Measurements from ENCODE around the gene ACTL7A.
"Not testable (repeated sequence)": the region's sequence is repeated elsewhere in the genome, so short reads cannot be mapped to it uniquely, and the experiment has no call there.

ACTL7A gene

GRCh38 chr9:108876425-108876824, 14.4 kb downstream of the ACTL7A start:
- WGBS (ENCODE audit: insufficient coverage, insufficient read length) = no CpG with 5 or more reads among the region's 5 CpGs
- H3K4me3 ChIP-seq (ENCODE audit: low read length) = no peak overlapping the region
- peaks cover 9% of the 10 kb centered on the region; the same call in 1 of the 2 replicates for H3K36me3 ChIP-seq (ENCODE audit: control insufficient read depth, insufficient read depth, low read length)
- no peak overlapping the region for H3K27ac ChIP-seq (ENCODE audit: low read length)
- H3K9me3 ChIP-seq (ENCODE audit: control insufficient read depth, insufficient read depth, low read length) = no peaks in the 10 kb centered on the region
- H3K27me3 ChIP-seq (ENCODE audit: control insufficient read depth, insufficient read depth, low read length) = no peaks in the 10 kb centered on the region
- no peak for DNase-seq (ENCODE audit: low read depth, low spot score)
- no peaks in the 10 kb centered on the region for H3K4me1 ChIP-seq (ENCODE audit: control insufficient read depth, insufficient read depth, low read length)

DNA sequence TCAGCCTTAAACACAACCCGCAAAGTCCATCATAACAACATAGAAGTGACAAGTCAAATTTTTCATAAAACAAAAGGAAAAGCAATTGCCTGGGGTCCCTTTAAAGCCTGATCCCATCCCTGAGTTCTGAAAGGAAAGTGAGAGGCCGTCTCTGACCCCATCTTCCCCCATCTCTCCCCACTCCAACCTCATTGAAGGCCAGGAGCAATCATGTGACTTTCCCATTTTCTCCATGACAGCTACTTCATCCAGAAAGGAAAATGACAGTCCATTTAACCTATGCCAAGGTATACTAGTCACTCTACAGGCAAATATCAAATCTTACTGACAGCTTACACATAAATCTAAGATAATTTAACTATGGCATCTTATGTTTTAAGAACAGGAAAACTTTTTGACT, 15.5 kb downstream of the ACTL7A start:
- WGBS (ENCODE audit: insufficient coverage, insufficient read length) = no CpG with 5 or more reads among the region's 2 CpGs
- H3K27ac ChIP-seq (ENCODE audit: low read length) = no peak overlapping the region
- H3K36me3 ChIP-seq (ENCODE audit: control insufficient read depth, insufficient read depth, low read length) = peaks cover 9% of the 10 kb centered on the region; the same call in 1 of the 2 replicates
- H3K4me3 ChIP-seq (ENCODE audit: low read length) = no peak overlapping the region
- no peak for DNase-seq (ENCODE audit: low read depth, low spot score)
- no peaks in the 10 kb centered on the region for H3K9me3 ChIP-seq (ENCODE audit: control insufficient read depth, insufficient read depth, low read length)
- H3K4me1 ChIP-seq (ENCODE audit: control insufficient read depth, insufficient read depth, low read length) = no peaks in the 10 kb centered on the region
- H3K27me3 ChIP-seq (ENCODE audit: control insufficient read depth, insufficient read depth, low read length) = no peaks in the 10 kb centered on the region

- DNase-seq (ENCODE audit: low read depth, low spot score) = no peak
- no peak overlapping the region for H3K27ac ChIP-seq (ENCODE audit: low read length)
- no peaks in the 10 kb centered on the region for H3K4me1 ChIP-seq (ENCODE audit: control insufficient read depth, insufficient read depth, low read length)
- no peaks in the 10 kb centered on the region for H3K27me3 ChIP-seq (ENCODE audit: control insufficient read depth, insufficient read depth, low read length)
- no peak overlapping the region for H3K4me3 ChIP-seq (ENCODE audit: low read length)
- H3K9me3 ChIP-seq (ENCODE audit: control insufficient read depth, insufficient read depth, low read length) = no peaks in the 10 kb centered on the region
- WGBS (ENCODE audit: insufficient coverage, insufficient read length) = no CpG with 5 or more reads among the region's 3 CpGs
- H3K36me3 ChIP-seq (ENCODE audit: control insufficient read depth, insufficient read depth, low read length) = peaks cover 9% of the 10 kb centered on the region; the same call in 1 of the 2 replicates
Observed at GRCh38 chr9:108880738-108881316, 18.8 kb downstream of the ACTL7A start.

DNA sequence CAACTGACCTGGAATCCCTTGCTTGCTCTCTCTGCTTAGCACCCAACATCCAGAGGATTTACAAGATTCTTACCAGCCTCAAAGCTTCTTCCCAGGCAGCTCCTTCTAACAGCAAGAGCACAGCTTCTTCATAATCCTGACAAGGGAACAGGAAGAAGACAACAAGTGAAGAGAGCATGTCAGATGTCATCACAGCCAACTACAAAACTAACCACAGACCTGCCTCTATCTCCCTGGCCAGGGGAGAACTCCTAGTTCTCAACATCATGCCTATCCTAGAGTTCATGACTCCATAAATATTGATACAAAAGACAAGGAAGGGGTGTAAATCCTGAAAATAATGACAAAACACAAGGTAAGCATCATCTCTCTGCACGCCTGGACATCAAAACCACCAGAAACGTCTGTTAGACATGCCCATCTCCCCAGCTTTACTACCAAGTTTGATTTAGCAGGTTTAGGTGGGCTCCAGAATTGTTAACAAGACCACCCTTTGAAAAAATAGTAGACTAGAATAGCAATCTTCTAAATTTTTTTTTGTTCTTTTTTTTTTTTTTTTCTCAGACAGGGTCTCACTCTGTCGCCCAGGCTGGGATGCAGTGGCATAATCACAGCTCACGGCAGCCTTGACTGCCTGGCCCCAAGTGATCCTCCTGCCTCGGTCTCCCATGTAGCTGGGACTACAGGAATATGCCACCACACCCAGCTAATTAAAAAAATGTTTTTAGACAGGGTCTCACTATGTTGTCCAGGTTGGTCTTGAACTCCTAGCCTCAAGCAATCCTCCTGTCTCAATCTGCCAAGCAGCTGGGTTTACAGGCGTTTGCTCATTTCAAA, 20.2 kb downstream of the ACTL7A start:
- Histone ChIP-seq H3K4me1 (ENCODE audit: control insufficient read depth, insufficient read depth, low read length) (no peaks in the 10 kb centered on the region), H3K4me3 (ENCODE audit: low read length) (no peak overlapping the region), H3K36me3 (ENCODE audit: control insufficient read depth, insufficient read depth, low read length) (peaks cover 9% of the 10 kb centered on the region; the same call in 1 of the 2 replicates), H3K27me3 (ENCODE audit: control insufficient read depth, insufficient read depth, low read length) (no peaks in the 10 kb centered on the region), H3K27ac (ENCODE audit: low read length) (no peak overlapping the region), H3K9me3 (ENCODE audit: control insufficient read depth, insufficient read depth, low read length) (no peaks in the 10 kb centered on the region)
- no peak for DNase-seq (ENCODE audit: low read depth, low spot score)
- no CpG with 5 or more reads among the region's 6 CpGs for WGBS (ENCODE audit: insufficient coverage, insufficient read length)

DNA sequence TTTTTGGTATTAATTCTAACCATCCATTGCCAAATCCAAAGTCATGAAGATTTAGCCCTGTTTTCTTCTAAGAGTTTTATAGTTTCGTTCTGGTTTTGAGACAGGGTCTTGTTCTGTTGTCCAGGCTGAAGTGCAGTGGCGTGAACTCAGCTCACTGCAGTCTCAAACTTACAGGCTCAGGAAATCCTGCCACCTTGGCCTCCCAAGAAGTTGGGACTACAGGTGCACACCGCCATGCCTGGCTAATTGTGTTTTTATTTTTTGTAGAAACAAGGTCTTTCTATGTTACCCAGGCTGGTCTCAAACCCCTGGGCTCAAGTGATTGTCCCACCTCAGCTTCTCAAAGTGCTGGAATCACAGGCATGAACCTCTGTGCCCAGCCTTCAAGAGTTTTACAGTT, 21.0 kb downstream of the ACTL7A start:
- no peaks in the 10 kb centered on the region for H3K27me3 ChIP-seq (ENCODE audit: control insufficient read depth, insufficient read depth, low read length)
- H3K36me3 ChIP-seq (ENCODE audit: control insufficient read depth, insufficient read depth, low read length) = peaks cover 9% of the 10 kb centered on the region; the same call in 1 of the 2 replicates
- no peaks in the 10 kb centered on the region for H3K9me3 ChIP-seq (ENCODE audit: control insufficient read depth, insufficient read depth, low read length)
- no peak overlapping the region for H3K27ac ChIP-seq (ENCODE audit: low read length)
- no peaks in the 10 kb centered on the region for H3K4me1 ChIP-seq (ENCODE audit: control insufficient read depth, insufficient read depth, low read length)
- no CpG with 5 or more reads among the region's 3 CpGs for WGBS (ENCODE audit: insufficient coverage, insufficient read length)
- no peak overlapping the region for H3K4me3 ChIP-seq (ENCODE audit: low read length)
- DNase-seq (ENCODE audit: low read depth, low spot score) = no peak

DNA sequence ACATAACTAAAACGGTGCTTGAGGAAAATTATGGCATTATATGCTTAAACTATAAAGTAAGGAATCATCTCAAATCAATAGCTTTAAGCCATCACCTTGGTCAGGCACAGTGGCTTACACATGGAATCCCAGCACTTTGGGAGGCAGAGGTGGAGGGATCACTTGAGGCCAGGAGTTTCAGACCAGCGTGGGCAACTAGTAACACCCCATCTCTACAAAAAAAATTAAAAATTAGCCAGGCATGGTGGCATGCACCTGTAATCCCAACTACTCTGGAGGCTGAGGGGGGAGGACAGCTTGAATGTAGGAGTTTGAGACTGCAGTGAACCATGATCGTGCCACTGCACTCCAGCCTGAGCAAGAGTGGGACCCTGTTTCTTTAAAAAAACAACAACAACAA, 22.6 kb downstream of the ACTL7A start:
- H3K27ac ChIP-seq (ENCODE audit: low read length) = no peak overlapping the region
- no peaks in the 10 kb centered on the region for H3K4me1 ChIP-seq (ENCODE audit: control insufficient read depth, insufficient read depth, low read length)

DNA sequence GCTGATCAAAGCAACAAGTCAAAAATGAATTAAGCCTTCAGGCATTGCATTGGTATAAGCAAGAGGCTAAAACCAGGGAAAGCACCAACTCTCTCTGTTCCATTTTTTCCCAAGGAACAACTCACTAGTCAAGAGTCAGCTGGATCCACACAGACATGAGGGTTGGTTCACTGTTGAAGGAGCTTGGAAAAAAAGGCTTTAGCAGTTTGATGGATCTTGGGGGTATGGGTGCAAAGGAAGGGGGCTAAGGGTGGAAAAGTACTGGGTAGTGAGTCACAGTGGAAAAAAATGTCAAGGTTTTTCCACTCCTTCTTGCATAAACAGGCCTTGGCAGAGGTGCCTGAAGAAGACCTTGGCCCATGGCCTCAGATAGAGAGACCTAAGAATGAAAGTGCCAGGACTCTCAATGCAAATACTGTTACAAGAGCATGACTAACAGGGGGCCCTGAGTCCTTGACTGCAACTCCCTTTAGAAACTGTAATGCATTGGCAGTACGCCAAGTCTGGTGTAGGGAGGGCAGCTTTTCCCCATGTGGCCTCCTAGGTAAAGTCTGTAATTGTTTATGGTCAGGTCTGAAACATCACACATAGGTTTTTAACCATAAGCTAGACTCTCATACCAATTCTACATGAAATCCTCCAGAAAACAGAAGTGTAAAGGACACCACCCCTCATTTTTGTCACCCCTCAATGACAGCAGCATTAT, 23.7 kb downstream of the ACTL7A start:
- Histone ChIP-seq H3K36me3 (ENCODE audit: control insufficient read depth, insufficient read depth, low read length) (no peaks in the 10 kb centered on the region; the same call in 1 of the 2 replicates), H3K27ac (ENCODE audit: low read length) (no peak overlapping the region), H3K9me3 (ENCODE audit: control insufficient read depth, insufficient read depth, low read length) (no peaks in the 10 kb centered on the region), H3K27me3 (ENCODE audit: control insufficient read depth, insufficient read depth, low read length) (no peaks in the 10 kb centered on the region), H3K4me3 (ENCODE audit: low read length) (no peak overlapping the region), H3K4me1 (ENCODE audit: control insufficient read depth, insufficient read depth, low read length) (no peaks in the 10 kb centered on the region)
- no peak for DNase-seq (ENCODE audit: low read depth, low spot score)
- no CpG with 5 or more reads among the region's 1 CpG for WGBS (ENCODE audit: insufficient coverage, insufficient read length)

More for the DNA sequence above, 22.6 kb downstream of the ACTL7A start:
- no peak for DNase-seq (ENCODE audit: low read depth, low spot score)
- no CpG with 5 or more reads among the region's 3 CpGs for whole genome bisulfite sequencing (ENCODE audit: insufficient coverage, insufficient read length)
- no peak overlapping the region for H3K4me3 ChIP-seq (ENCODE audit: low read length)
- H3K9me3 ChIP-seq (ENCODE audit: control insufficient read depth, insufficient read depth, low read length) = no peaks in the 10 kb centered on the region
- H3K36me3 ChIP-seq (ENCODE audit: control insufficient read depth, insufficient read depth, low read length) = peaks cover 3% of the 10 kb centered on the region; the same call in 1 of the 2 replicates
- H3K27me3 ChIP-seq (ENCODE audit: control insufficient read depth, insufficient read depth, low read length) = no peaks in the 10 kb centered on the region

DNA sequence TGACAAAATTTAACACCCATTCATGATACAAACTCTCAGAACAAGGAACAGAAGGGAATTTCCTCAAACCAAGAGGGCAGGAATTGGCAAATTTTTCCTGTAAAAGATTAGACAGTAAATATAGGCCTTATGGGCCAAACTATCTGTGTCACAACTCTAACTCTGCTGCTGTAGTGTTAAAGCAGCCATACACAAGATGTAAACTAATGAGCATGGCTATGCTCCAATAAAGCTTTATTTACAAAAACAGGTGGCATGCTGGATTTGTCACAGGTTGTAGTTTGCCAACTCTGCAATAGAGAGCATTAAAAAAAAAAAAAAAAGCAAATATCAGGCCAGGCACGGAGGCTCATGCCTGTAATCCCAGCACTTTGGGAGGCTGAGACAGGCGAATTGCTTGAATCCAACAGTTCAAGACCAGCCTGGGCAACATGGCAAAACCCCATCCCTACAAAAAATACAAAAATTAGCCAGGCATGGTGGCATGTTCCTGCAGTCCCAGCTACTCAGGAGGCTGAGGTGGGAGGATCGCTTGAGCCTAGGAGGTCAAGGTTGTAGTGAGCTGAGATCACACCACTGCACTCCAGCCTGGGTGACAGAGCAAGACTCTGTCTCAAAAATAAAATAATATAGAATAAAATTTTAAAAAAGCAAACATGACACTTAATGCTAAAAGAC, 24.7 kb downstream of the ACTL7A start:
- H3K4me1 ChIP-seq (ENCODE audit: control insufficient read depth, insufficient read depth, low read length); H3K9me3 ChIP-seq (ENCODE audit: control insufficient read depth, insufficient read depth, low read length); DNase-seq (ENCODE audit: low read depth, low spot score); H3K36me3 ChIP-seq (ENCODE audit: control insufficient read depth, insufficient read depth, low read length); H3K27ac ChIP-seq (ENCODE audit: low read length); H3K4me3 ChIP-seq (ENCODE audit: low read length); H3K27me3 ChIP-seq (ENCODE audit: control insufficient read depth, insufficient read depth, low read length): not testable (repeated sequence)
- WGBS (ENCODE audit: insufficient coverage, insufficient read length) = no CpG with 5 or more reads among the region's 3 CpGs

- Histone ChIP-seq H3K4me3 (ENCODE audit: low read length) (no peak overlapping the region), H3K9me3 (ENCODE audit: control insufficient read depth, insufficient read depth, low read length) (no peaks in the 10 kb centered on the region), H3K4me1 (ENCODE audit: control insufficient read depth, insufficient read depth, low read length) (no peaks in the 10 kb centered on the region), H3K27ac (ENCODE audit: low read length) (no peak overlapping the region), H3K36me3 (ENCODE audit: control insufficient read depth, insufficient read depth, low read length) (peaks cover 13% of the 10 kb centered on the region), H3K27me3 (ENCODE audit: control insufficient read depth, insufficient read depth, low read length) (no peaks in the 10 kb centered on the region; the same call in 1 of the 2 replicates)
- WGBS (ENCODE audit: insufficient coverage, insufficient read length) = no CpG with 5 or more reads among the region's 4 CpGs
- no peak for DNase-seq (ENCODE audit: low read depth, low spot score)
Observed at GRCh38 chr9:108889649-108890067, 27.6 kb downstream of the ACTL7A start.

Data from iPS DF 6.9 (cell line).